Loucy (cell line): ENCODE results near the gene RIT2.

Source experiments
- EZH2phosphoT487 ChIP-seq: fragments of 200-600 bp; IDR thresholded peaks from 2 replicates; pipeline ENCODE4 v1.6.1; 2018; ENCODE audit warnings: antibody characterized with exemption, mild to moderate bottlenecking, moderate library complexity, borderline replicate concordance
- TF ChIP-seq, protein P1 (sequence below): fragments of 200-600 bp; sonication (generic); conservative IDR thresholded peaks from 2 replicates; pipeline ENCODE4 v1.5.1; 2014; ENCODE audit warnings: mild to moderate bottlenecking, antibody characterized with exemption, low read length

DNA sequence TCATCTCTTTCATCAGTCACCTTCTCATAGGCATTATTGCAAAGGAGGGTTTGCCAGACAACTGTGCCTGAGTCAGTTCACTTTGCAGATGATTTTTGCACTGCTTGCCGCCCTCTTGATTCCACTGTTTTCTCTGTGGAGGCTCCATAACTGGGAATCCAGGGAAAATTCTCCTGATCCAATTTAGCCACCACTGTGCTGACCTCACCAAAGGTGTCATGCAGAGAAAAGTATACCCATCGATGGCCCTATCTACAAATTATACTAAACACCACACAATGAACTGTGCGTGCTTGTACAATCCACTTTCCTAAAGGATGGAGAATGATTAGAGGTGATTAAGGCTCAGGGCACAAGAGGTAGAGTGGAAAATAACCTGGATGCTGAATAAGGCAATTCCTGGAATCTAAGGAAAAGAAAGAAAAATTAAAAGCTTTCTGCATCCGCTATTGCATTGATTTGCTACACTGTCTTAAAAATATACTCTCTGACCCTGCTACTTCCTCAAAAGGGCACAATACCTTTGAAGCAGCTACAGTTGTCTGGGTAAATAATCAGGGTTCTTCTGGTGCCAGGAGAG lies 409.4 kb downstream of the RIT2 start:
- TF ChIP-seq, protein P1, sequence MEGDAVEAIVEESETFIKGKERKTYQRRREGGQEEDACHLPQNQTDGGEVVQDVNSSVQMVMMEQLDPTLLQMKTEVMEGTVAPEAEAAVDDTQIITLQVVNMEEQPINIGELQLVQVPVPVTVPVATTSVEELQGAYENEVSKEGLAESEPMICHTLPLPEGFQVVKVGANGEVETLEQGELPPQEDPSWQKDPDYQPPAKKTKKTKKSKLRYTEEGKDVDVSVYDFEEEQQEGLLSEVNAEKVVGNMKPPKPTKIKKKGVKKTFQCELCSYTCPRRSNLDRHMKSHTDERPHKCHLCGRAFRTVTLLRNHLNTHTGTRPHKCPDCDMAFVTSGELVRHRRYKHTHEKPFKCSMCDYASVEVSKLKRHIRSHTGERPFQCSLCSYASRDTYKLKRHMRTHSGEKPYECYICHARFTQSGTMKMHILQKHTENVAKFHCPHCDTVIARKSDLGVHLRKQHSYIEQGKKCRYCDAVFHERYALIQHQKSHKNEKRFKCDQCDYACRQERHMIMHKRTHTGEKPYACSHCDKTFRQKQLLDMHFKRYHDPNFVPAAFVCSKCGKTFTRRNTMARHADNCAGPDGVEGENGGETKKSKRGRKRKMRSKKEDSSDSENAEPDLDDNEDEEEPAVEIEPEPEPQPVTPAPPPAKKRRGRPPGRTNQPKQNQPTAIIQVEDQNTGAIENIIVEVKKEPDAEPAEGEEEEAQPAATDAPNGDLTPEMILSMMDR = no peak
- TF ChIP-seq EZH2phosphoT487 = no peak
